ENCODE data around the gene INHA. TPM values are rescaled to one million over a fixed set of nuclear protein-coding genes. Genes with fewer than 3 reads are reported as not detected.

INHA gene
- total and polyA plus RNA-seq, 5 donors from 2014 or later: not detected

GRCh38 chr2:219551441-219552381 lies 20.4 kb upstream of the INHA start:
- Mint-ChIP-seq H3K27ac (no peak overlapping the region), H3K27me3 (peaks cover 48% of the 10 kb centered on the region), H3K9me3 (peaks cover 0 to 6% (median 0%) of the 10 kb centered on the region in 7 donors), H3K36me3 (no peaks in the 10 kb centered on the region), H3K4me1 (peaks cover 0 to 18% (median 2%) of the 10 kb centered on the region in 4 donors), H3K4me3 (peak overlapping the region; percentile 58 to 80 (median 73))
- H3K27me3 ChIP-seq (ENCODE audit: control insufficient read depth, insufficient read depth, low read length): peaks cover 13% of the 10 kb centered on the region
- no peak overlapping the region for H3K27ac ChIP-seq (ENCODE audit: insufficient read depth, low read length, poor library complexity, severe bottlenecking)
- H3K36me3 ChIP-seq (ENCODE audit: control insufficient read depth, insufficient read depth, low read length): no peaks in the 10 kb centered on the region
- DNase-seq (peak in 1 of 3 donors; percentile 33), ATAC-seq (ENCODE audit: low read depth in 2 of 2) (no peak)
- H3K4me1 ChIP-seq (ENCODE audit: control insufficient read depth, insufficient read depth, low read length, poor library complexity, severe bottlenecking): peaks cover 18% of the 10 kb centered on the region
- no peaks in the 10 kb centered on the region for H3K9me3 ChIP-seq (ENCODE audit: control insufficient read depth in 2 of 2, low read length in 2 of 2)
- no peak overlapping the region for H3K4me3 ChIP-seq (ENCODE audit: low read depth, low read length)

GRCh38 chr2:219552382-219553167 lies 19.5 kb upstream of the INHA start:
- H3K4me3 Mint-ChIP-seq: peak overlapping the region; percentile 71 to 84 (median 78)
- H3K27ac ChIP-seq (ENCODE audit: insufficient read depth, low read length, poor library complexity, severe bottlenecking): no peak overlapping the region

DNA sequence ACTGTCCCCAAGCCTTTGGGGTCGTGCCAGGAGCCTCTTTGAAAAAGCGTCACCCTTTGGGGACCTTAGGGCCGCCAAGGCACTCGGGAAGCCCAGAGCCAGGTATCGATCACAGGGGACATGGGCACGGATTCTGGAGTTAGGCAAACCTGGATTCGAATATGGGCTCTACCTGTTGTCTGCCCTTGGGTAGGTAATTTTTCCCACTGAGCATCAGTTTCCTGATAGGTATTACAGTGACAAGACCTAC lies 19.0 kb upstream of the INHA start:
- Histone ChIP-seq H3K36me3 (ENCODE audit: control insufficient read depth, insufficient read depth, low read length) (no peaks in the 10 kb centered on the region), H3K9me3 (ENCODE audit: control insufficient read depth in 2 of 2, low read length in 2 of 2) (no peaks in the 10 kb centered on the region), H3K27ac (ENCODE audit: insufficient read depth, low read length, poor library complexity, severe bottlenecking) (no peak overlapping the region), H3K27me3 (ENCODE audit: control insufficient read depth, insufficient read depth, low read length) (peaks cover 13% of the 10 kb centered on the region), H3K4me3 (ENCODE audit: low read depth, low read length) (no peak overlapping the region), H3K4me1 (ENCODE audit: control insufficient read depth, insufficient read depth, low read length, poor library complexity, severe bottlenecking) (peaks cover 18% of the 10 kb centered on the region)
- Mint-ChIP-seq H3K27me3 (peaks cover 48% of the 10 kb centered on the region), H3K36me3 (no peaks in the 10 kb centered on the region), H3K4me1 (peaks cover 0 to 18% (median 2%) of the 10 kb centered on the region in 4 donors), H3K9me3 (peaks cover 0 to 6% (median 0%) of the 10 kb centered on the region in 7 donors), H3K27ac (no peak overlapping the region), H3K4me3 (peak overlapping the region; percentile 39 to 84 (median 66))
- ATAC-seq (ENCODE audit: low read depth in 2 of 2) (no peak), DNase-seq (no peak)

More at GRCh38 chr2:219552382-219553167, 19.5 kb upstream of the INHA start:
- peak; percentile 79 to 82 for ATAC-seq (ENCODE audit: low read depth in 2 of 2)
- Mint-ChIP-seq H3K36me3 (no peaks in the 10 kb centered on the region), H3K27me3 (peaks cover 48% of the 10 kb centered on the region), H3K4me1 (peaks cover 0 to 18% (median 2%) of the 10 kb centered on the region in 4 donors), H3K27ac (no peak overlapping the region), H3K9me3 (peaks cover 0 to 6% (median 0%) of the 10 kb centered on the region in 7 donors)
- DNase-seq: peak; percentile 65 to 73 (median 72)
- Histone ChIP-seq H3K4me3 (ENCODE audit: low read depth, low read length) (no peak overlapping the region), H3K36me3 (ENCODE audit: control insufficient read depth, insufficient read depth, low read length) (no peaks in the 10 kb centered on the region), H3K4me1 (ENCODE audit: control insufficient read depth, insufficient read depth, low read length, poor library complexity, severe bottlenecking) (peaks cover 18% of the 10 kb centered on the region), H3K9me3 (ENCODE audit: control insufficient read depth in 2 of 2, low read length in 2 of 2) (no peaks in the 10 kb centered on the region), H3K27me3 (ENCODE audit: control insufficient read depth, insufficient read depth, low read length) (peaks cover 13% of the 10 kb centered on the region)

- ATAC-seq (ENCODE audit: low read depth in 2 of 2): no peak
- H3K27me3 ChIP-seq (ENCODE audit: control insufficient read depth, insufficient read depth, low read length): peaks cover 13% of the 10 kb centered on the region
- H3K9me3 ChIP-seq (ENCODE audit: control insufficient read depth in 2 of 2, low read length in 2 of 2): no peaks in the 10 kb centered on the region
- H3K27ac ChIP-seq (ENCODE audit: insufficient read depth, low read length, poor library complexity, severe bottlenecking): no peak overlapping the region
- peak overlapping the region in 3 of 4 donors; percentile 65 to 84 (median 66) for H3K4me3 Mint-ChIP-seq
- H3K36me3 Mint-ChIP-seq: no peaks in the 10 kb centered on the region
- no peak overlapping the region for H3K4me3 ChIP-seq (ENCODE audit: low read depth, low read length)
- peaks cover 0 to 4% (median 0%) of the 10 kb centered on the region in 7 donors for H3K9me3 Mint-ChIP-seq
- H3K4me1 ChIP-seq (ENCODE audit: control insufficient read depth, insufficient read depth, low read length, poor library complexity, severe bottlenecking): peaks cover 18% of the 10 kb centered on the region
- H3K36me3 ChIP-seq (ENCODE audit: control insufficient read depth, insufficient read depth, low read length): no peaks in the 10 kb centered on the region
- no peak overlapping the region for H3K27ac Mint-ChIP-seq
- peaks cover 0 to 18% (median 2%) of the 10 kb centered on the region in 4 donors for H3K4me1 Mint-ChIP-seq
- DNase-seq: no peak
- H3K27me3 Mint-ChIP-seq: peaks cover 43% of the 10 kb centered on the region
Observed at GRCh38 chr2:219553463-219553963, 18.6 kb upstream of the INHA start.

GRCh38 chr2:219554350-219554749 lies 17.8 kb upstream of the INHA start:
- no peak overlapping the region for H3K27ac ChIP-seq (ENCODE audit: insufficient read depth, low read length, poor library complexity, severe bottlenecking)
- DNase-seq (no peak), ATAC-seq (ENCODE audit: low read depth in 2 of 2) (no peak)
- no peaks in the 10 kb centered on the region for H3K9me3 ChIP-seq (ENCODE audit: control insufficient read depth in 2 of 2, low read length in 2 of 2)
- Mint-ChIP-seq H3K36me3 (no peaks in the 10 kb centered on the region), H3K4me3 (no peak overlapping the region), H3K27me3 (peaks cover 36% of the 10 kb centered on the region), H3K4me1 (peaks cover 0 to 18% (median 2%) of the 10 kb centered on the region in 4 donors), H3K9me3 (peaks cover 0 to 1% (median 0%) of the 10 kb centered on the region in 7 donors), H3K27ac (no peak overlapping the region)
- peaks cover 13% of the 10 kb centered on the region for H3K27me3 ChIP-seq (ENCODE audit: control insufficient read depth, insufficient read depth, low read length)
- H3K4me1 ChIP-seq (ENCODE audit: control insufficient read depth, insufficient read depth, low read length, poor library complexity, severe bottlenecking): peaks cover 18% of the 10 kb centered on the region
- no peaks in the 10 kb centered on the region for H3K36me3 ChIP-seq (ENCODE audit: control insufficient read depth, insufficient read depth, low read length)
- no peak overlapping the region for H3K4me3 ChIP-seq (ENCODE audit: low read depth, low read length)

- Mint-ChIP-seq H3K27me3 (peaks cover 29% of the 10 kb centered on the region), H3K36me3 (no peaks in the 10 kb centered on the region), H3K4me3 (no peak overlapping the region), H3K27ac (no peak overlapping the region), H3K4me1 (peaks cover 0 to 16% (median 2%) of the 10 kb centered on the region in 4 donors), H3K9me3 (no peaks in the 10 kb centered on the region)
- H3K4me3 ChIP-seq (ENCODE audit: low read depth, low read length): no peak overlapping the region
- peaks cover 18% of the 10 kb centered on the region for H3K4me1 ChIP-seq (ENCODE audit: control insufficient read depth, insufficient read depth, low read length, poor library complexity, severe bottlenecking)
- H3K27ac ChIP-seq (ENCODE audit: insufficient read depth, low read length, poor library complexity, severe bottlenecking): no peak overlapping the region
- DNase-seq (no peak), ATAC-seq (ENCODE audit: low read depth in 2 of 2) (no peak)
- no peaks in the 10 kb centered on the region for H3K9me3 ChIP-seq (ENCODE audit: control insufficient read depth in 2 of 2, low read length in 2 of 2)
- no peaks in the 10 kb centered on the region for H3K36me3 ChIP-seq (ENCODE audit: control insufficient read depth, insufficient read depth, low read length)
- H3K27me3 ChIP-seq (ENCODE audit: control insufficient read depth, insufficient read depth, low read length): peaks cover 11% of the 10 kb centered on the region
Observed at GRCh38 chr2:219555956-219556355, 16.2 kb upstream of the INHA start.

DNA sequence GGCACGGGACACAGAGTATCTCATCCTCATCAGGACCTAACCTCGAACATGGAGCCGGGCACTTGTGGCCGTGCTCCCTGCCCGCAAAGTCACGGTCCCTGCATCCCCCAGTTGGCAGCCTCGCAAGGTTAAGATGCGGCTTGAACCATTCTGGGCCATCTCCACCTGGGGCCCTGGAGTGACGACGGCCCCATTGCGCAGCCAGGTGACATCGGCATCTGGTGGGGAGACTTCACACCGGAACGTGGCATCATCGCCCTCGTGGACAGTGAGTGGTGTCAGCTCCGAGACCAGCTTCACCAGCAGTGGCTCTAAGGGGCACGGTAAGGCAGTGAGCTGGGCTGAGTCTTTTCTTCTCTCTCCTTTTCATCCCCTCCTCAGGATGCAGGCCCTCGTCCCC lies 15.7 kb upstream of the INHA start:
- H3K4me1 ChIP-seq (ENCODE audit: control insufficient read depth, insufficient read depth, low read length, poor library complexity, severe bottlenecking): peaks cover 16% of the 10 kb centered on the region
- H3K9me3 Mint-ChIP-seq: no peaks in the 10 kb centered on the region
- peaks cover 27% of the 10 kb centered on the region for H3K27me3 Mint-ChIP-seq
- ATAC-seq (ENCODE audit: low read depth in 2 of 2) (no peak), DNase-seq (no peak)
- no peak overlapping the region for H3K27ac Mint-ChIP-seq
- no peaks in the 10 kb centered on the region for H3K36me3 Mint-ChIP-seq
- peaks cover 11% of the 10 kb centered on the region for H3K27me3 ChIP-seq (ENCODE audit: control insufficient read depth, insufficient read depth, low read length)
- H3K4me3 Mint-ChIP-seq: no peak overlapping the region
- no peaks in the 10 kb centered on the region for H3K36me3 ChIP-seq (ENCODE audit: control insufficient read depth, insufficient read depth, low read length)
- no peaks in the 10 kb centered on the region for H3K9me3 ChIP-seq (ENCODE audit: control insufficient read depth in 2 of 2, low read length in 2 of 2)
- H3K4me3 ChIP-seq (ENCODE audit: low read depth, low read length): no peak overlapping the region
- peaks cover 0 to 15% (median 2%) of the 10 kb centered on the region in 4 donors for H3K4me1 Mint-ChIP-seq
- no peak overlapping the region for H3K27ac ChIP-seq (ENCODE audit: insufficient read depth, low read length, poor library complexity, severe bottlenecking)
